SIG-M5 treated with dmso at 0.1 percent for 504 hours (cell line): ENCODE measurements around the gene FBXL14.

ENCODE experiments used
- DNase-seq: peaks from one replicate; lab custom pipeline; 2025; ENCODE audit not compliant: unreplicated experiment; lab: John Stamatoyannopoulos, UW

The FBXL14 gene

GRCh38 chr12:1594261-1595025, at the start of gene FBXL14:
TSS of gene FBXL14 (minus strand) at chr12:1594581. CDS start at chr12:1594066, 515 bp downstream.
- peak; percentile 85 for DNase-seq

GRCh38 chr12:1643905-1644533, 49.6 kb upstream of the FBXL14 start:
- no peak for DNase-seq

DNA sequence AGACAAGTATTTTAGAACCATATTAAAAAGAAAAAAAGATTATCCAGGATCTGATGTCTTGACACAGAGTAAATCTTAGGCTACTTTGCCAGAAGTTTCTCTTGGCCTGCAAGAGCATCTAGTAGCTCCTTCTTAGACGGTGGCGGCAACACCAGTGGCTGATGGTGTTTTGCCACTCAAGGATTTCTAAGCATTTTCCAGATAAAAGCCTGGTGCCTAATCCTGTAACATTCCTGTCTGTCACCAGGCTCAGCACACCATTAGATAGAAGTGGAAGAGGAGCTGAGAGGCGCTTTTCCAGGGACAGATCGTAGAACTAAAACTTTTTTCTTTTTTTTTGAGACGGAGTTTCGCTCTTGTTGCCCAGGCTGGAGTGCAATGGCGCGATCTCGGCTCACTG, 48.7 kb upstream of the FBXL14 start:
- DNase-seq: no peak

DNA sequence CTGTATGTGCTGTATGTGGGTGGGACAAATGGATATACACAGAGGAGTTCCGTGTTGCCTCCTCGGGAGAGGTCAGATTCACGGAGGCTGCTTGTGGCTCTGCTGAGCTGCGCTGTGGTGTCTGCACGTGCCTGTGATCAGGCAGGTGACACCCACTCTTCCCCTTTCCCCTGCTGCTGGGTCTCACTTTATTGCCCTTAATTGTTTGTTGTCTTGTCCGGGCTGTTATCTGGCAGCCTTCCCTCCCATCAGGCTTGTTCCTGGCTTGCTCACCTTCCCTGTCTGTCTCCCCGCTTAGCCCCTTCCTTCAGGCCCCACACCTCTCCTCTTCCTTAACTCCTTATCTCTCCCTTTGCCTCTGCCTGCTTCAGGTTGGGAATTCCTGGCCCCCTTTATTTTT, 48.1 kb upstream of the FBXL14 start:
- no peak for DNase-seq

DNA sequence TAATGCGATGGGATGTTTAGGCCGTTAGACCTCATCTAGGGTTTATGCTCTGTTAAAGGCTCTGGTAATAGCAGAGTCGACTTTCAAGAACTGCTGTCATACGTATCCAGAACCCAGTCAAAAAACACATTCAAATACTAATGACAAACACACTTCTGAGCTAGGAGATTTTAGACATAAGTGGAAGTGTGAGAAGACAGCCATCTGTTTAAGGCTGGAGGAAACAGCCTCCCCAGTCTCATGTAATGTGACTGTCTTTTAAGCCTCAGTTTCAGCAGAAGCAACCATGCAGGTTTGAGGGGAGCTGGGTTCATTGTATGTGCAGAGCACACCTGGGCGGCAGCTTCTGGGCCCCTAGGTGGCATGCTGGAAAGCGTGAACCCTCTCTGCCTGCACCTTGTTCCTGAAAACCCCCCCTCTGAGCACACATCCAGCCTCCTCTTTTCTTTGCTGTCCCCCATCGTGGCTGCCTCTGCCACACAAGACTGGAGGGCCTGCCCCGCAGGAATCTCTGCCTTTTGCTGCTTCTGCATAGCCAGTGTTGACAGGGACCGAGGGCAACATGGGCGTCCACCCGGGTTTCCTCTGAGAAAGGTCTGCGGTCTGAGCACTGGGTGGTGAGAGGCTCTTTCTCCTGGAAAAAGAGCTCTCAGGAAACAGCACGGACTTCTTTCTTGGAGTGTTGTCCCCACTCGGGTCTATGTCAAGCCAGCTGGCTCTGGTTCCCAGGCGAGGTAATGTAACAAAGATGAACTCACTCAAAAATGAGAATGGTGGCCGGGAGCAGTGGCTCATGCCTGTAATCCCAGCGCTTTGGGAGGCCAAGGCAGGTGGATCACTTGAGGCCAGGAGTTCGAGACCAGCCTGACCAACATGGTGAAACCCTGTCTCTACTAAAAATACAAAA, 46.2 kb upstream of the FBXL14 start:
- DNase-seq: no peak

GRCh38 chr12:1639538-1639937, 45.2 kb upstream of the FBXL14 start:
- DNase-seq: no peak

DNA sequence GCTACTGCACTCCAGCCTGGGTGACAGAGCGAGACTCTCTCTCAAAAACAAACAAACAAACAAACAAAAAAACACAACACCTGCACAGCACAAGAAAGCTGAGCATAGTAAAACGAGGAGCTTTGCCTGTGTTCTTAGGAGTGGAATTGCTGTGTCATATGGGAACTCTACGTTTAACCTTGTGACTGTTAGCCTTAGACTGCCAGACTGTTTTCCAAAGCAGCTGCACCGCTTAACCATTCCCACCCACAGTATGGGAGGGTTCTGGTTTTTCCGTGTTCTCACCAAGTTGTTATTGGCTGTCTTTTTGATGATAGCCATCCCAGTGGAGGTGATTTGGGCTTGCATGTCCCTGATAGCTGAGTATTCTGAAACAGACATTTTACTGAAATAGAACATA, 43.8 kb upstream of the FBXL14 start:
- DNase-seq: no peak

- peak; percentile 56 for DNase-seq
These were observed 41.1 kb upstream of the FBXL14 start for GRCh38 chr12:1635301-1636095.

GRCh38 chr12:1634590-1635191, 40.3 kb upstream of the FBXL14 start:
- peak; percentile 74 for DNase-seq

- DNase-seq: no peak
These were observed 39.8 kb upstream of the FBXL14 start for GRCh38 chr12:1634149-1634548.

DNA sequence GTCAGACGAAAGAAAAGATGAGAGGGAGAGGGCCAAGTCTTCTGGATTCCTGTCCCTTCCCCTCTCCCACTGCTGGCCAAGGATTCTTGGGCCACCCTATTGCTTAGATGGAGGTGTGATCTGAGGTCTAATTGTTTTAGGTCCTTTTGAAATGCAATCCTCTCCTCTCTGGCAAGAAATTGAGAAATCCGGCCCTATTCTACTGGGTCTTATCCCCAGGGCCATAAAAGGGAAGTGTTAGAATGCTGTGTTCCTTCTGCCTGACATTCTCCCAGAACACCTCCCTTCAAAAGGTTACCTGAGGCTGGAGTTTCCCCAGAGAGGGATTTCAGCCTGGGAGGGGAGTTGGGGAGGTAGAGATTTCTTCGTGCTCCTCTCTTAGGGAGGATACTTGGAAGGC, 39.1 kb upstream of the FBXL14 start:
- DNase-seq: peak; percentile 61

DNA sequence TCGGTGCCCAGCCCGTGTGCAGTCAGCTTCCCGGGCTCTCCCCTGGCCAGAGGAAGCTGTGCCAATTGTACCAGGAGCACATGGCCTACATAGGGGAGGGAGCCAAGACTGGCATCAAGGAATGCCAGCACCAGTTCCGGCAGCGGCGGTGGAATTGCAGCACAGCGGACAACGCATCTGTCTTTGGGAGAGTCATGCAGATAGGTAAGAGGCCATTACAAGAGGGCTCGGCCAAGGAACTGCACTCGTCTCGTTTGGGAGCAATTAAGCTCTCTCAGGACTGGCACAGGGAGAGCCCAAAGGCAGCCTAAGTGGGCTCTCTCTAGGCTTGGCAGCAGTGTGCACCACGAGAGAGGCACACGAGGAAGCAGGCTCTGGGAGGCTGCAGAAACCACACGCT, 38.3 kb upstream of the FBXL14 start:
- no peak for DNase-seq

DNA sequence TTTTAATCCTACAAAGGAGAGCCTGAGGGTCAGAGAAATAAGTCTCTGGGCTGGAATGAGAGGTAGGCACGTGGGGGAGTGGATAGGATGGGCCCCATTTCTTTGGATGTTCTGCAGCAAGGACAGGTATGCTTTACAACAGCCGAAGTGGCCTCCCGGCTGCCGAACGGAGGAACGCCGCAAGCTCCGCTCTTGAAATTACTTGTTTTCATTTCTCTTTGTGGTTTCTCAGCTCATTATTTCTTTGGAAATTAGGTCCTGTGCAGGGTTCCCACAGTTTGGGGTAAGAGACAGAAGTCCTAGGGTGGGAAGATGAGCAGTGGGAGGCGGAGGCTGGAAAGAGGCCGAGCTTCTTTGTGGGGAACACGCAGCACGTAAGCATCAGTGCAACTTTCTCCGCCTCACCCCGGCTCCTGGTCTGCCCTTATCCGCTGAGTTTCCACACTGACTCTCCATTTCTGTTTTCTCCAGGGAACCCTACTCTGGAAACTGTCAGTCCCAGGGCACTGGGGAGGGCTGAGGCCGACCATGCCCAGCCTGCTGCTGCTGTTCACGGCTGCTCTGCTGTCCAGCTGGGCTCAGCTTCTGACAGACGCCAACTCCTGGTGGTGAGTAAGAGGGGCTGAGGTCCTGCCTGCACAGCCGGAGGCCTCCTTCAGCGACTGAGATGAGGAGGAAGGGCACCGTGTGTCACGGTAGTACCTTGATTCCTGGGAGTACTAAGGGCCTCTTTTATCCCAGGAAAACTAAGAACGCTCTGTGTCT, 36.6 kb upstream of the FBXL14 start:
- no peak for DNase-seq

DNA sequence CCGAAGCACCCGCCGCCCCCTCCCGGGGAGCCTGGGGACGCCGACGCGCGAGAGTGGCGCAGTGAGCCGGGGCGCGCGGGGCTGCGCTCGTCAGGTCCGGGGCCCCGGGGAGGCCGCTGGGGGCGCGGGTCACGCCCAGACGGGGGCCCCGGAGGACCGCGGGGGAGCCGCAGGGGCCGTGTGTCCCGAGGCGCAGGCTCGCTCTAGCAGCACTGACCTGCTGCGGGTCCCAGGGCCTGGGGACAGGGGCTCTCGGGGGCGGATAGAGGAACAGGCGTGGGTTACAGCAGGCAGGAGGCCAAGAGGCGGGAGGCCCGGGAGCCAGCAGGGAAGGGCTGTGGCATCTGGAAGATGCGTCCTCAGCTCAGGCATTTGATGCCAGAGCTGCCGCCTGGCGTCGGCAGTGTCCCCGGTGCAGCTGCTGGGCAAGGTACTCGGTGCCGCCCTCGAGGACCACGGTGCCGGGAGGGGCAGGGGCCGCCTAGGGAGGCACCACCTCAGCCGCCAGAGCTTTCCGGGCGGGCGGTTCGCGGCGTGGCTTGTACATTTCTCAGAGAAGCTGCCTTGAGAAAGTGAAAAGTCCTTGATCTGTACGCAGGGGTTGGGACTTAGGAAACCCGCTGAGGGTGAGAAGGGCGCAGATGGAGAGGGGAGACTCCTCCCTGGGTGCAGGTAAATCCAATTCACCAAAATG, 35.9 kb upstream of the FBXL14 start:
- no peak for DNase-seq

DNA sequence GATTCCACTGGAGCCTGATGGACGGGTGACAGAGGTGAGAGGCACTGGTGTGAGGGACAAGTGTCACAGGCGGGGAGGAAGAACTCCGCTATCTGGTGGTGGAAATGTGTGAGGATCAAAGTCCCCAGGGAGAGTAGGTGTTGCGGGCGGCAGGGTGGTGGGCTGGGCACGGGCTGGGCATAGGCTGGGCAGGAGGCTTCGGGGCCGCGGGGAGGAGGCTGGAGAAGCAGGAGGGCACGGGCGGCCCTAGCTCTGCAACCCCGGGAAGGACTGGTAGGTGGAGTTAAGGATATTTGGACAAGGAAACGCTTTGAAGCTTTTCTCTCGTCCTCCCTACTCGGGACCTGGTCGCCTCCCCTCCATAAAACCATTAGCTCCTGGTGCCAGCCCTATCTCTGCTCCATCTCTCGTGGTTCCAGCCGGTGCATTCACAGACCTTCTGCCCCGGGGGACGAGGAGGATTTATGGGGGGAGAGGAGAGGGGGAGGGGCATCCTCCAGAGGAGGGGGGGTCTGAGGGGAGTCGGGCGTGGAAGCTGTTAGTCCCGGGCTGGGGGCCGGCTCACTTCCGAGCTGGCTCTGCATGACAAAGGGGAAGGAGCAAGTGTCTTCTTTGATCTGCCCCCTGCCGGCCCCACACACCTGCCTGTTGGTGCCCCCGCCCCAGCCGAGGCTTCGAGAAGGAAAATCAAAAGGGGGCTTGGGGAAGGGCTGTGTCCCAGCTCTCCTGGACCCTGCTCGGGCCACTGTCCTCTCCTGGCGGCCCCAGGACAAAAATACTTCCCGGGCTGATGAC, 35.2 kb upstream of the FBXL14 start:
- no peak for DNase-seq

DNA sequence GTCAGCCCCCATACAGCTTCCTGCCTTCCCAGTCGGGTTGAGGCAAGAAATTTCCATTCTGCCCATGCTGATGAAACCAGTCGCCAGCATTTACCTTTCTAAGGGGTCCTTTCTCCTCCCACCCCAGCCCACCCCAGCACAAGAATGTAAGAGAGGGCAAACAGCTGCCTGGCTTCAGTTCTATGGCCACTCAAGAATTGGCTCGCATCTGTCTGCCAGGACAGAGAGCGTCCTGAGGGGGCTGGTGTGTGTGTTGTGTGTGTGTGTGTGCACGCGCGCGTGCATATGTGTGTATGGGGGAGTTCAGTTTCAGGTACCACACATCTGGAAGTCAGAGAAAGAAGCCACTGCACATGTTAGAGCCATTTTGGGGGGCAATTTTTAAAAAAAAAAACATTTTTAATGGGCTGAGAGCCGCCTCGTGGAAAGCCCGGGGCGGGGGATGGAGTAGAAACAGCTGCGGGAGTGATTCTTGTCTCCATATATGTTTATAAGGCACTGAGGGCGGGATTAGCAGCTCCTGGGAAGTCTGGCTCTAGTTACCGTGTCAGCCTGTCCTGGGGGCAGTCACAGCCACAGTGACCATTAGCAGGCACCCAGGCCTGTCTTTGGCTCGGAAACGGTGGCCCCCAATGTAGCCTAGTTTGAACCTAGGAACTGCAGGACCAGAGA, 34.4 kb upstream of the FBXL14 start, which contains the start of gene WNT5B:
Gene WNT5B (plus strand): TSS at position 566 of the 672 bp plus-strand sequence. CDS start 2,124 bp downstream, outside the sequence.
- DNase-seq: no peak

- DNase-seq: no peak
These were observed 28.0 kb upstream of the FBXL14 start for GRCh38 chr12:1622406-1622805.

- DNase-seq: no peak
These were observed 25.7 kb upstream of the FBXL14 start for GRCh38 chr12:1620092-1620491.
